Keratinocyte (primary cell): ENCODE measurements around the gene KLK3. TPM values are rescaled to one million over a fixed set of nuclear protein-coding genes. Genes with fewer than 3 reads are reported as not detected.

Experiments used
- DNase-seq: peaks from one replicate; pipeline ENCODE4 v3.0.0-alpha.2; 2011; ENCODE audit warnings: low read depth, missing footprints, low spot score
- FAIRE-seq: peaks from 2 replicates; lab custom pipeline; 2011; peaks lifted over from hg19 to GRCh38; lab: Jason Lieb, UNC
- H2AFZ ChIP-seq: 2 replicates; pipeline ENCODE4 v1.6.0; 2012; ENCODE audit warnings: low read length, control low read depth, inconsistent platforms; ENCODE audit not compliant: control insufficient read depth
- H3K27ac ChIP-seq: 2 replicates; pipeline ENCODE4 v1.5.1; 2011; ENCODE audit warnings: low read length; ENCODE audit not compliant: control insufficient read depth, insufficient read depth
- H3K27me3 ChIP-seq: 3 replicates; pipeline ENCODE4 v1.6.0; 2011; ENCODE audit warnings: low read length; ENCODE audit not compliant: control insufficient read depth, insufficient read depth; ENCODE audit errors: extremely low read depth
- H3K36me3 ChIP-seq, 2 experiments: 2 replicates in 1 of 2; 3 replicates in 1 of 2; pipeline ENCODE4 v1.5.1; 2011; ENCODE audit warnings: low read length in 2 of 2, mild to moderate bottlenecking in 1 of 2; ENCODE audit not compliant: control insufficient read depth in 2 of 2, insufficient read depth in 2 of 2; ENCODE audit errors: extremely low read depth in 1 of 2
- H3K4me1 ChIP-seq: 3 replicates; pipeline ENCODE4 v1.5.1; 2011; ENCODE audit warnings: low read length; ENCODE audit not compliant: control insufficient read depth, insufficient read depth; ENCODE audit errors: extremely low read depth
- H3K4me2 ChIP-seq: 3 replicates; pipeline ENCODE4 v1.6.0; 2011; ENCODE audit warnings: low read depth, low read length; ENCODE audit not compliant: control insufficient read depth, insufficient read depth; ENCODE audit errors: extremely low read depth
- H3K4me3 ChIP-seq, 3 experiments: fragments of 200-600 bp in 1 of 3; sonication (generic) in 1 of 3; 2 replicates in 2 of 3; 3 replicates in 1 of 3; pipeline ENCODE4 v1.5.1; 2011 to 2016; ENCODE audit warnings: low read length in 3 of 3, mild to moderate bottlenecking in 3 of 3, control low read depth in 2 of 3, inconsistent platforms in 1 of 3, low read depth in 1 of 3, mixed read lengths in 1 of 3, mixed run types in 1 of 3, moderate library complexity in 1 of 3; ENCODE audit not compliant: control insufficient read depth in 2 of 3, insufficient read depth in 2 of 3; ENCODE audit errors: extremely low read depth in 1 of 3
- H3K79me2 ChIP-seq: 2 replicates; pipeline ENCODE4 v1.6.0; 2012; ENCODE audit warnings: low read length; ENCODE audit not compliant: control insufficient read depth, insufficient read depth
- H3K9ac ChIP-seq: 3 replicates; pipeline ENCODE4 v1.6.0; 2011; ENCODE audit warnings: low read length; ENCODE audit not compliant: control insufficient read depth, insufficient read depth; ENCODE audit errors: extremely low read depth
- H3K9me1 ChIP-seq: 3 replicates; pipeline ENCODE4 v1.6.0; 2011; ENCODE audit warnings: low read length; ENCODE audit not compliant: control insufficient read depth, insufficient read depth; ENCODE audit errors: extremely low read depth
- H3K9me3 ChIP-seq: 2 replicates; pipeline ENCODE4 v1.5.1; 2012; ENCODE audit warnings: low read depth, low read length; ENCODE audit not compliant: control insufficient read depth
- H4K20me1 ChIP-seq: 3 replicates; pipeline ENCODE4 v1.6.0; 2011; ENCODE audit warnings: low read length; ENCODE audit not compliant: control insufficient read depth, insufficient read depth; ENCODE audit errors: extremely low read depth
- EZH2 ChIP-seq: IDR thresholded peaks from one replicate; pipeline ENCODE4 v1.6.1; 2012; ENCODE audit warnings: inconsistent platforms, mild to moderate bottlenecking, low read length, moderate library complexity
- dilution Hi-C: fragments of 300-500 bp; cut with MboI; formaldehyde crosslinking; loops from one replicate; pipeline ENCODE4 v1.7.0; 2020; ENCODE audit warnings: low sequenced_read_pairs; ENCODE audit not compliant: extremely low pct_ligation_motif_present
- polyA plus RNA-seq, 5 experiments: library from polyadenylated mRNA; depleted of rRNA in 3 of 5; stranded (reverse) in 3 of 5; stranded (forward) in 1 of 5; unstranded in 1 of 5; fragments of >200 nt; gene quantifications; 1 replicate in 1 of 5; 2 replicates in 3 of 5; 3 replicates in 1 of 5; pipeline versions ENCODE4 v1.2.1 to v1.2.3, GENCODE V29; 2011 to 2012; ENCODE audit warnings: missing spikeins in 2 of 5, low read depth in 1 of 5, low replicate concordance in 1 of 5
- TF ChIP-seq, protein P1 (sequence below), 3 experiments: IDR thresholded peaks in 1 of 3; conservative IDR thresholded peaks in 1 of 3; optimal IDR thresholded peaks in 1 of 3; 2 replicates in 2 of 3; 3 replicates in 1 of 3; pipeline versions ENCODE3 to v1.5.1; 2011; ENCODE audit warnings: low read length in 3 of 3, mild to moderate bottlenecking in 3 of 3, moderate library complexity in 2 of 3, control low read depth in 1 of 3, inconsistent platforms in 1 of 3; ENCODE audit not compliant: insufficient read depth in 2 of 3; ENCODE audit errors: extremely low read depth in 1 of 3

KLK3 gene
- polyA plus RNA-seq, 1 donor (not counting 4 experiments of a cell fraction or from before 2014, with no cell fraction given) = not detected

DNA sequence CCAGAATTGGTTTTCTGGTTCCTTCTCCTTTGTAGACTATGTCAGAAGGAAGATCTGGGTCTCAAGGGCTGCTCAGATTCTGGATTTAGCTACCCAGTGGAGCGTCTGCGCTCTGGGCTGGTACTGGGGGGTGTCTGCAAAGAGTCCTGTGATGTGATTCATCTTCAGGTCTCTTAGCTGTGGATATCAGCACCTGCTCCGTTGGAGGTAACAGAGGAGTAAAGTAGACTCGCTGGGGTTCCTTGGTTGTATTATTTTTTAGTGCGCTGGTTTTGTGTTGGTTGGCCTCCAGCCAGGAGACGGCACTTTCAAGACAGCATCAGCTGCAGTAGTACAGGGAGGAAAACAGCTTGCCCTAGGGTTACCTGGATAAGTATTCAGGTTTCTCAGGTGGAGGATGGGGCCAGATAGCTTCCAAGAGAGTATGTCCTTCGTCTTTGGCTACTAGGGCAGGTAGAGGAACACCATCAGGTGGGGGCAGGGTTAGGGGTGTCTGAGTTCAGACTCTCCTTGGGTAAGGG lies 11.0 kb upstream of the KLK3 start:
- H3K4me3 ChIP-seq = no peak overlapping the region
- dilution Hi-C loops = no loop called here
- no peaks in the 10 kb centered on the region for H4K20me1 ChIP-seq
- H3K9me1 ChIP-seq = no peaks in the 10 kb centered on the region
- H3K36me3 ChIP-seq = no peaks in the 10 kb centered on the region
- TF ChIP-seq, protein P1, sequence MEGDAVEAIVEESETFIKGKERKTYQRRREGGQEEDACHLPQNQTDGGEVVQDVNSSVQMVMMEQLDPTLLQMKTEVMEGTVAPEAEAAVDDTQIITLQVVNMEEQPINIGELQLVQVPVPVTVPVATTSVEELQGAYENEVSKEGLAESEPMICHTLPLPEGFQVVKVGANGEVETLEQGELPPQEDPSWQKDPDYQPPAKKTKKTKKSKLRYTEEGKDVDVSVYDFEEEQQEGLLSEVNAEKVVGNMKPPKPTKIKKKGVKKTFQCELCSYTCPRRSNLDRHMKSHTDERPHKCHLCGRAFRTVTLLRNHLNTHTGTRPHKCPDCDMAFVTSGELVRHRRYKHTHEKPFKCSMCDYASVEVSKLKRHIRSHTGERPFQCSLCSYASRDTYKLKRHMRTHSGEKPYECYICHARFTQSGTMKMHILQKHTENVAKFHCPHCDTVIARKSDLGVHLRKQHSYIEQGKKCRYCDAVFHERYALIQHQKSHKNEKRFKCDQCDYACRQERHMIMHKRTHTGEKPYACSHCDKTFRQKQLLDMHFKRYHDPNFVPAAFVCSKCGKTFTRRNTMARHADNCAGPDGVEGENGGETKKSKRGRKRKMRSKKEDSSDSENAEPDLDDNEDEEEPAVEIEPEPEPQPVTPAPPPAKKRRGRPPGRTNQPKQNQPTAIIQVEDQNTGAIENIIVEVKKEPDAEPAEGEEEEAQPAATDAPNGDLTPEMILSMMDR (optimal IDR thresholded peaks at IDR 0.05 in 1 of 3, IDR thresholded peaks at IDR 0.05 in 1 of 3, conservative IDR thresholded peaks at IDR 0.05 in 1 of 3; ENCODE audit: extremely low read depth in 1 of 3, insufficient read depth in 2 of 3, low read length in 3 of 3) = no peak
- no peak for TF ChIP-seq EZH2
- FAIRE-seq (no peak), DNase-seq (no peak)
- peaks cover 9% of the 10 kb centered on the region for H3K27me3 ChIP-seq
- H3K9me3 ChIP-seq = no peaks in the 10 kb centered on the region
- H3K4me2 ChIP-seq = no peak overlapping the region
- no peaks in the 10 kb centered on the region for H3K4me1 ChIP-seq
- H3K79me2 ChIP-seq = no peaks in the 10 kb centered on the region
- no peak overlapping the region for H3K27ac ChIP-seq
- H3K9ac ChIP-seq = no peak overlapping the region
- H2AFZ ChIP-seq = no peak overlapping the region

DNA sequence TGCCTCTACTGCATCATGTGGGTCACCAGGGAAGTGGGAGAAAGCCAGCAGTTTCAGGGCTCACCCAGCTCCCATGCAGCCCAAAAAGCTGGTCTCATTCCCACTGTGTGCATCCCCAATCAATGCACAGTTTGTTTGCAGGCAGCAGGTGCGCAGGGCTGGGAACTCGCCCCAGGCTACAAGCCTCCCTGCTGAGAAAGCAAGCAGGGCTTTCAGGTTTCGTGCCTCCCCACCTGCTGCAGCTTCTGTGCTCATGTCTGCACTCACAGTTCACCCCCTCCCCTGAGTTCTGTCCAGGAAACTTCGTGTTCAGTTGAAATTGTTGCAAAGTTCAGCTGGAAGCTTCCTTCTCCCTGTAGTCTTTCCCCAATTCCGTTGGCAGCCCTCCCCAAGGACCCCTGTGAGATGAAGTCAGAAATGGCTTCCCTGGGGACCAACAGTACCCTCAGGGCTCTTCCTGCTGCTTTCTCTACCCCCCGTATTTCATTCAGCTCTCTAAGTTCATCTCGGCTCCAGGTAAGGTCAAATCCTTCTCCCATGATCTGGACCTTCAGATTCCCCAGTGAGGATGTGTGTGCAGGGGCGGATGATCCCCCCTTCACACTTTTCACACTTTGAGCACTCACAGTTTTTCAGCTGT lies 10.3 kb upstream of the KLK3 start:
- H3K27me3 ChIP-seq = peaks cover 9% of the 10 kb centered on the region
- no peak for TF ChIP-seq EZH2
- TF ChIP-seq, protein P1 (optimal IDR thresholded peaks at IDR 0.05 in 1 of 3, IDR thresholded peaks at IDR 0.05 in 1 of 3, conservative IDR thresholded peaks at IDR 0.05 in 1 of 3; ENCODE audit: extremely low read depth in 1 of 3, insufficient read depth in 2 of 3, low read length in 3 of 3) = no peak
- H3K9me3 ChIP-seq = no peaks in the 10 kb centered on the region
- no peak overlapping the region for H3K4me3 ChIP-seq
- FAIRE-seq = no peak
- no peak overlapping the region for H2AFZ ChIP-seq
- no peak overlapping the region for H3K4me2 ChIP-seq
- H3K4me1 ChIP-seq = no peaks in the 10 kb centered on the region
- no peak overlapping the region for H3K27ac ChIP-seq
- H3K36me3 ChIP-seq = no peaks in the 10 kb centered on the region
- no peak overlapping the region for H3K9ac ChIP-seq
- dilution Hi-C loops = no loop called here
- no peaks in the 10 kb centered on the region for H4K20me1 ChIP-seq
- no peak for DNase-seq
- no peaks in the 10 kb centered on the region for H3K79me2 ChIP-seq
- no peaks in the 10 kb centered on the region for H3K9me1 ChIP-seq
